B cell (primary cell): ENCODE measurements around the gene UMODL1. TPM values are rescaled to one million over a fixed set of nuclear protein-coding genes. Genes with fewer than 3 reads are reported as not detected.

Experiments used
- ATAC-seq: fragments of 200-7000 bp; cut with Tn5 transposase; one replicate; pipeline ENCODE4 v1.10.0; 2021; ENCODE audit warnings: low read depth, mild to moderate bottlenecking, moderate number of reproducible peaks, moderate library complexity
- CTCF ChIA-PET: fragments of 350-600 bp; sonication (Branson Sonifier 250); formaldehyde crosslinking; loops from one replicate; lab custom pipeline; 2021; ENCODE audit warnings: antibody characterized with exemption, inconsistent platforms; lab: Charles Lee
- POLR2A ChIA-PET: fragments of 350-600 bp; sonication (Branson Sonifier 250); formaldehyde crosslinking; loops from one replicate; lab custom pipeline; 2021; ENCODE audit warnings: antibody characterized with exemption; lab: Charles Lee
- DNase-seq: peaks from one replicate; pipeline ENCODE4 v3.0.0; 2013
- H2AFZ ChIP-seq: 2 replicates; pipeline ENCODE4 v1.6.1; 2012; ENCODE audit warnings: mild to moderate bottlenecking, low read depth, low read length; ENCODE audit not compliant: insufficient read depth, poor library complexity, severe bottlenecking
- H3K27ac ChIP-seq, 2 donors: 1 replicate in 1 of 2; 2 replicates in 1 of 2; pipeline ENCODE4 v1.5.1; 2012 to 2013; ENCODE audit warnings: low read length in 2 of 2, mild to moderate bottlenecking in 2 of 2, moderate library complexity in 1 of 2
- H3K27me3 ChIP-seq, 4 experiments: fragments of 200-600 bp in 1 of 4; sonication (generic) in 1 of 4; replicated peaks in 1 of 4; 1 replicate in 2 of 4; 2 replicates in 2 of 4; pipeline versions ENCODE4 v1.6.1 to v1.7.0; 2013 to 2016; ENCODE audit warnings: low read length in 3 of 4, mild to moderate bottlenecking in 2 of 4, mixed read lengths in 1 of 4, moderate library complexity in 1 of 4; ENCODE audit not compliant: insufficient read depth in 4 of 4, control insufficient read depth in 3 of 4; ENCODE audit errors: control extremely low read depth in 1 of 4
- H3K36me3 ChIP-seq, 2 experiments: replicated peaks in 1 of 2; 1 replicate in 1 of 2; 2 replicates in 1 of 2; pipeline versions ENCODE4 v1.6.1 to v1.7.1; 2013; ENCODE audit warnings: low read length in 1 of 2; ENCODE audit not compliant: insufficient read depth in 2 of 2, control insufficient read depth in 1 of 2; ENCODE audit errors: control extremely low read depth in 1 of 2, extremely low read depth in 1 of 2
- H3K4me1 ChIP-seq, 2 donors: fragments of 200-600 bp in 1 of 2; sonication (generic) in 1 of 2; 1 replicate in 1 of 2; 2 replicates in 1 of 2; pipeline versions ENCODE4 v1.5.1 to v1.6.1; 2013 to 2017; ENCODE audit warnings: low read length in 2 of 2; ENCODE audit not compliant: control insufficient read depth in 2 of 2, insufficient read depth in 2 of 2
- H3K4me2 ChIP-seq: replicated peaks from 2 replicates; pipeline ENCODE3; 2012; ENCODE audit warnings: mild to moderate bottlenecking, low read depth, low read length; ENCODE audit not compliant: poor library complexity, severe bottlenecking
- H3K4me3 ChIP-seq, 5 experiments: fragments of 200-600 bp in 1 of 5; sonication (generic) in 1 of 5; 1 replicate in 3 of 5; 2 replicates in 2 of 5; pipeline versions ENCODE4 v1.5.1 to v1.7.0; 2011 to 2016; ENCODE audit warnings: low read length in 4 of 5, mild to moderate bottlenecking in 4 of 5, low read depth in 2 of 5, control low read depth in 1 of 5, moderate library complexity in 1 of 5; ENCODE audit not compliant: insufficient read depth in 1 of 5; ENCODE audit errors: control extremely low read depth in 1 of 5, extremely low read depth in 1 of 5
- H3K79me2 ChIP-seq: fragments of 200-600 bp; sonication (generic); one replicate; pipeline ENCODE4 v1.6.0; 2016; ENCODE audit warnings: low read length; ENCODE audit not compliant: control insufficient read depth, insufficient read depth
- H3K9ac ChIP-seq: fragments of 200-600 bp; sonication (generic); 2 replicates; pipeline ENCODE4 v1.6.1; 2017; ENCODE audit warnings: mild to moderate bottlenecking, low read length, moderate library complexity
- H3K9me3 ChIP-seq, 3 donors: one replicate each; pipeline versions ENCODE4 v1.6.1 to v1.7.1; 2013; ENCODE audit warnings: low read length in 2 of 3; ENCODE audit not compliant: control insufficient read depth in 2 of 3, insufficient read depth in 1 of 3; ENCODE audit errors: control extremely low read depth in 1 of 3
- H4K20me1 ChIP-seq: 2 replicates; pipeline ENCODE4 v1.6.0; 2012; ENCODE audit warnings: mild to moderate bottlenecking, low read length; ENCODE audit not compliant: insufficient read depth, control insufficient read depth, poor library complexity, severe bottlenecking
- H3K27ac Mint-ChIP-seq: one replicate; pipeline ENCODE4 v1.8.0; 2021; ENCODE audit warnings: mixed read lengths
- H3K27me3 Mint-ChIP-seq: one replicate; pipeline ENCODE4 v1.8.0; 2021; ENCODE audit warnings: mixed read lengths
- H3K4me1 Mint-ChIP-seq: one replicate; pipeline ENCODE4 v1.8.0; 2021; ENCODE audit warnings: mixed read lengths
- H3K4me3 Mint-ChIP-seq: one replicate; pipeline ENCODE4 v1.8.0; 2021; ENCODE audit warnings: mixed read lengths
- H3K9me3 Mint-ChIP-seq: one replicate; pipeline ENCODE4 v1.8.0; 2022; ENCODE audit warnings: mixed read lengths; ENCODE audit not compliant: insufficient read depth
- EZH2 ChIP-seq: IDR thresholded peaks from 2 replicates; pipeline ENCODE4 v1.6.1; 2012; ENCODE audit warnings: borderline replicate concordance, low read depth, mild to moderate bottlenecking, moderate library complexity, low read length; ENCODE audit not compliant: insufficient read depth, poor library complexity, severe bottlenecking
- WGBS: methylation state at CpG from one replicate; pipeline ENCODE4 v1.1.5; 2013; ENCODE audit warnings: missing lambda C conversion rate; ENCODE audit not compliant: insufficient coverage; 5-methylcytosine and 5-hydroxymethylcytosine counted together
- intact Hi-C: fragments of 100-400 bp; cut with micrococcal nuclease; formaldehyde crosslinking; loops from one replicate; pipeline ENCODE4 v1.10.0; 2022
- polyA plus RNA-seq: library from polyadenylated mRNA; depleted of rRNA; stranded (reverse); fragments of >200 nt; gene quantifications from 2 replicates; pipeline ENCODE4 v1.2.3, GENCODE V29; 2012
- total RNA-seq, 2 donors: library from RNA; stranded (reverse); fragments of 120-200 nt in 1 of 2; gene quantifications; 1 replicate in 1 of 2; 2 replicates in 1 of 2; pipeline versions ENCODE4 v1.2.3 to v1.2.4, GENCODE V29; 2013 to 2022
- TF ChIP-seq, protein P1 (sequence below): fragments of 200-600 bp; IDR thresholded peaks from one replicate; pipeline ENCODE4 v1.8.0; 2022; ENCODE audit warnings: antibody characterized with exemption, mild to moderate bottlenecking

The UMODL1 gene
- total and polyA plus RNA-seq, 2 donors (not counting 1 experiment from before 2014, with no cell fraction given): 0.10 to 0.49 TPM

DNA sequence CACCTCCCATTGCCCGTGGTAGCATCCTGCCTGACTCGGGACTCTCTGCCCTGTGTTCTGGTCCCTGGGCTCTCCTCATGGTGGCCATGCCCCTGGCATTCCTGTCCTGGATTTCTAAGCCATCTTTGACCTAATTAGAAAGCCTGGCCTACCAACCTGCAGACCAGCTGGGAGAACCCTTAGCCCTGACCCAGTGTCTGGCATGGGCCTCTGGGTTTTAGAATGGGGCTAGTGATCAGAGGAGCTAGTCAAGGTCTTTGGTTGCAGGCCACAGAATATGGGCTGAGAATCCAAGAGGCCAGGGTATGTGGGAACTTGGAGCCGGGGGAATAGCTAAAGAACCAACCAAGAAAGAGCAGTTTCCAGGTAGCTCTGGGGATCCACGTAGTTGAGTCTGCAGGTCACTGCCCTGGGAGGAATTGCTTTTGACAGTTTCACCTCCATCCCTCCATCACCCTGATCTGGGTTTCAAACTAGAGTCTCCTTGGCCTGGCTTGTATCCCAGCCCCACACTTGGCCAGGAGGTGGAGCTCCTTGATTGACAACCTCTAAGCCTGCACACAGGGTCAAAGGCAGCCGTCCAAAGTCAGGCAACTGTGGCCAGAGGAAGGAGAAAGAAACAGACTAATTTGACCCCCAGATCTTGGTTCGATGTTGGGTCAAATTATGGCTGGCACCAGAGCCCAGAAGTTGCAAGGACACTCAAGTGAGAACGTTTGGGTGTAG is 93.1 kb downstream of the UMODL1 start:
- H3K27ac ChIP-seq: no peak overlapping the region
- peaks cover 8 to 15% of the 10 kb centered on the region in 2 donors for H3K4me1 ChIP-seq
- H3K9me3 ChIP-seq: peaks cover 0 to 3% (median 0%) of the 10 kb centered on the region in 3 donors
- H3K9ac ChIP-seq: no peak overlapping the region
- peaks cover 14% of the 10 kb centered on the region for H3K4me1 Mint-ChIP-seq
- ChIA-PET CTCF (interaction anchor here (0.7 to 5.6 kb wide), 31 partner anchors 12 to 374 kb away, joined by 3 to 148 read pairs (median 5); no protein-coding TSS in a partner anchor), POLR2A (interaction anchor here (0.5 kb wide), 1 partner anchor 10 kb away, joined by 5 read pairs; no protein-coding TSS in a partner anchor)
- TF ChIP-seq, protein P1, sequence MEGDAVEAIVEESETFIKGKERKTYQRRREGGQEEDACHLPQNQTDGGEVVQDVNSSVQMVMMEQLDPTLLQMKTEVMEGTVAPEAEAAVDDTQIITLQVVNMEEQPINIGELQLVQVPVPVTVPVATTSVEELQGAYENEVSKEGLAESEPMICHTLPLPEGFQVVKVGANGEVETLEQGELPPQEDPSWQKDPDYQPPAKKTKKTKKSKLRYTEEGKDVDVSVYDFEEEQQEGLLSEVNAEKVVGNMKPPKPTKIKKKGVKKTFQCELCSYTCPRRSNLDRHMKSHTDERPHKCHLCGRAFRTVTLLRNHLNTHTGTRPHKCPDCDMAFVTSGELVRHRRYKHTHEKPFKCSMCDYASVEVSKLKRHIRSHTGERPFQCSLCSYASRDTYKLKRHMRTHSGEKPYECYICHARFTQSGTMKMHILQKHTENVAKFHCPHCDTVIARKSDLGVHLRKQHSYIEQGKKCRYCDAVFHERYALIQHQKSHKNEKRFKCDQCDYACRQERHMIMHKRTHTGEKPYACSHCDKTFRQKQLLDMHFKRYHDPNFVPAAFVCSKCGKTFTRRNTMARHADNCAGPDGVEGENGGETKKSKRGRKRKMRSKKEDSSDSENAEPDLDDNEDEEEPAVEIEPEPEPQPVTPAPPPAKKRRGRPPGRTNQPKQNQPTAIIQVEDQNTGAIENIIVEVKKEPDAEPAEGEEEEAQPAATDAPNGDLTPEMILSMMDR: peak; percentile 73
- no peak for TF ChIP-seq EZH2
- no peak overlapping the region for H3K4me3 ChIP-seq
- ATAC-seq: peak; percentile 82
- 58% methylated on average over 6 of the region's 7 CpGs for WGBS
- peak; percentile 73 for DNase-seq
- H3K79me2 ChIP-seq: no peaks in the 10 kb centered on the region
- no peaks in the 10 kb centered on the region for H4K20me1 ChIP-seq
- intact Hi-C loops: loop anchor here (1.0 to 10.0 kb wide), 3 partner anchors 94 to 373 kb away; no protein-coding TSS in a partner anchor
- no peak overlapping the region for H3K4me2 ChIP-seq
- peaks cover 0 to 5% (median 2%) of the 10 kb centered on the region in 4 experiments for H3K27me3 ChIP-seq
- H3K4me3 Mint-ChIP-seq: no peak overlapping the region
- H3K27ac Mint-ChIP-seq: peak overlapping the region; percentile 43
- H3K9me3 Mint-ChIP-seq: no peaks in the 10 kb centered on the region
- no peaks in the 10 kb centered on the region for H3K36me3 ChIP-seq
- H3K27me3 Mint-ChIP-seq: peaks cover 3% of the 10 kb centered on the region
- no peak overlapping the region for H2AFZ ChIP-seq

DNA sequence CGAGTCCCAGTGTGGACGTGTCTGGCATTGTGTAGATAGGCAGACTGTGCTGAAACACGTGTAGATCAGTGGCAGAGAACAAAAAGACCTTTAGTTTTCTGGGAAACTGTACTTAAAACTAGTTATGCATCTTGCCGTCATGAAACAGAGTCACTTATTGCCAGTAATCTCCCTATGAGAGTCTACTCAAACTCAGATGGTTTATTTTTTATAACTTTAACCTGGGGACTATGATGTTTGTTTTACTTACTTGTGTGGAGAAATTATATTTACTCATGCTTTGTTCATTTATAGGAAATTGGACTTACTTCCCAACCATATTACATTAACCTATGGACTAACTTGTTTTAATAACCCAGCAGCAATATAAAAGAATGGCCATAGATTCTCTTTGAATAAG is 93.7 kb downstream of the UMODL1 start:
- peaks cover 0 to 3% (median 0%) of the 10 kb centered on the region in 3 donors for H3K9me3 ChIP-seq
- peaks cover 8 to 15% of the 10 kb centered on the region in 2 donors for H3K4me1 ChIP-seq
- H3K4me3 ChIP-seq: no peak overlapping the region
- H4K20me1 ChIP-seq: no peaks in the 10 kb centered on the region
- no peaks in the 10 kb centered on the region for H3K27me3 Mint-ChIP-seq
- no peak overlapping the region for H3K9ac ChIP-seq
- H3K9me3 Mint-ChIP-seq: no peaks in the 10 kb centered on the region
- intact Hi-C loops: loop anchor here (1.0 to 10.0 kb wide), 3 partner anchors 93 to 372 kb away; no protein-coding TSS in a partner anchor
- H3K27ac ChIP-seq: no peak overlapping the region
- no peak overlapping the region for H3K27ac Mint-ChIP-seq
- TF ChIP-seq, protein P1: peak; percentile 27
- no peak for TF ChIP-seq EZH2
- H3K4me3 Mint-ChIP-seq: no peak overlapping the region
- ATAC-seq (no peak), DNase-seq (no peak)
- CTCF ChIA-PET: interaction anchor here (0.6 to 5.6 kb wide), 26 partner anchors 19 to 374 kb away, joined by 3 to 148 read pairs (median 6); no protein-coding TSS in a partner anchor
- no peaks in the 10 kb centered on the region for H3K36me3 ChIP-seq
- H3K27me3 ChIP-seq: peaks cover 0 to 5% (median 0%) of the 10 kb centered on the region in 4 experiments
- peaks cover 13% of the 10 kb centered on the region for H3K4me1 Mint-ChIP-seq
- POLR2A ChIA-PET: interaction anchor here (0.5 kb wide), 1 partner anchor 10 kb away, joined by 5 read pairs; no protein-coding TSS in a partner anchor
- 73% methylated on average over 3 of the region's 4 CpGs for WGBS
- H3K4me2 ChIP-seq: no peak overlapping the region
- no peaks in the 10 kb centered on the region for H3K79me2 ChIP-seq
- H2AFZ ChIP-seq: no peak overlapping the region
